DOHH2 (cell line): Measurements from ENCODE around the gene HTRA3.

Source experiments
- H3F3A ChIP-seq: fragments of 200-600 bp; sonication (generic), shearing (Covaris generic); 2 replicates; pipeline ENCODE4 v1.6.0; 2016; ENCODE audit warnings: antibody characterized with exemption, mild to moderate bottlenecking; ENCODE audit not compliant: control insufficient read depth, insufficient read depth
- H3K27ac ChIP-seq: fragments of 200-600 bp; sonication (generic); 2 replicates; pipeline ENCODE4 v1.5.1; 2014; ENCODE audit warnings: low read depth, mild to moderate bottlenecking, low read length, moderate library complexity
- H3K27me3 ChIP-seq: fragments of 200-600 bp; sonication (generic); 2 replicates; pipeline ENCODE4 v1.6.1; 2014; ENCODE audit warnings: mild to moderate bottlenecking, low read length, mixed read lengths; ENCODE audit not compliant: control insufficient read depth
- H3K36me3 ChIP-seq: fragments of 200-600 bp; sonication (generic); 2 replicates; pipeline ENCODE4 v1.6.1; 2014; ENCODE audit warnings: mild to moderate bottlenecking, low read length, moderate library complexity, mixed read lengths; ENCODE audit not compliant: control insufficient read depth
- H3K4me1 ChIP-seq: fragments of 200-600 bp; sonication (generic); 2 replicates; pipeline ENCODE4 v1.6.1; 2014; ENCODE audit warnings: mild to moderate bottlenecking, low read length, mixed read lengths; ENCODE audit not compliant: control insufficient read depth
- H3K4me2 ChIP-seq: fragments of 200-600 bp; sonication (generic); 2 replicates; pipeline ENCODE4 v1.6.0; 2014; ENCODE audit warnings: mild to moderate bottlenecking, low read length, moderate library complexity
- H3K4me3 ChIP-seq: fragments of 200-600 bp; sonication (generic); 2 replicates; pipeline ENCODE4 v1.5.1; 2014; ENCODE audit warnings: mild to moderate bottlenecking, low read length, mixed read lengths
- H3K79me2 ChIP-seq: fragments of 200-600 bp; sonication (generic); 2 replicates; pipeline ENCODE4 v1.6.1; 2014; ENCODE audit warnings: mild to moderate bottlenecking, low read length, mixed read lengths; ENCODE audit not compliant: control insufficient read depth
- H3K9me2 ChIP-seq: fragments of 200-600 bp; sonication (generic); replicated peaks from 2 replicates; pipeline ENCODE4 v1.6.1; 2014; ENCODE audit warnings: mild to moderate bottlenecking, low read length, mixed read lengths; ENCODE audit not compliant: control insufficient read depth
- H3K9me3 ChIP-seq: fragments of 200-600 bp; sonication (generic); 2 replicates; pipeline ENCODE4 v1.6.1; 2014; ENCODE audit warnings: antibody characterized with exemption, low read length, mixed read lengths; ENCODE audit not compliant: control insufficient read depth, insufficient read depth
- H4K20me1 ChIP-seq: fragments of 200-600 bp; sonication (generic); 2 replicates; pipeline ENCODE4 v1.6.0; 2014; ENCODE audit warnings: low read depth, mild to moderate bottlenecking, antibody characterized with exemption, low read length, moderate library complexity; ENCODE audit not compliant: control insufficient read depth, insufficient read depth
- CTCF ChIP-seq: fragments of 200-600 bp; sonication (generic); IDR thresholded peaks from one replicate; pipeline ENCODE4 v1.5.1; 2014; ENCODE audit warnings: antibody characterized with exemption, mild to moderate bottlenecking, low read depth, low read length; ENCODE audit not compliant: poor library complexity, severe bottlenecking
- EZH2phosphoT487 ChIP-seq: fragments of 200-600 bp; sonication (generic); IDR thresholded peaks from 2 replicates; pipeline ENCODE4 v1.6.1; 2017; ENCODE audit warnings: borderline replicate concordance, mild to moderate bottlenecking, antibody characterized with exemption, low read length, moderate library complexity, mixed read lengths

Gene HTRA3

GRCh38 chr4:8308144-8308543, 38.6 kb downstream of the HTRA3 start:
- no peaks in the 10 kb centered on the region for H3K27me3 ChIP-seq

GRCh38 chr4:8308856-8309771, 39.6 kb downstream of the HTRA3 start:
- no peak overlapping the region for H3K4me3 ChIP-seq
- no peaks in the 10 kb centered on the region for H3K27me3 ChIP-seq
- TF ChIP-seq EZH2phosphoT487 (no peak), CTCF (no peak)
- H3K9me2 ChIP-seq, result no peaks in the 10 kb centered on the region
- H4K20me1 ChIP-seq, result no peaks in the 10 kb centered on the region
- H3K4me1 ChIP-seq, result no peaks in the 10 kb centered on the region
- H3F3A ChIP-seq, result 0 out of 2 replicates have a peak, but pooled peaks cover 2% of the 10 kb centered on the region
- H3K4me2 ChIP-seq, result no peak overlapping the region
- no peak overlapping the region for H3K27ac ChIP-seq
- no peaks in the 10 kb centered on the region for H3K79me2 ChIP-seq
- H3K9me3 ChIP-seq, result no peaks in the 10 kb centered on the region
- H3K36me3 ChIP-seq, result no peaks in the 10 kb centered on the region

More at GRCh38 chr4:8308144-8308543, 38.6 kb downstream of the HTRA3 start:
- no peaks in the 10 kb centered on the region for H3K4me1 ChIP-seq
- H4K20me1 ChIP-seq, result no peaks in the 10 kb centered on the region
- H3F3A ChIP-seq, result no peaks in the 10 kb centered on the region
- TF ChIP-seq CTCF, result no peak
- TF ChIP-seq EZH2phosphoT487, result no peak
- H3K4me3 ChIP-seq, result no peak overlapping the region
- H3K4me2 ChIP-seq, result no peak overlapping the region
- no peaks in the 10 kb centered on the region for H3K36me3 ChIP-seq
- no peaks in the 10 kb centered on the region for H3K9me2 ChIP-seq
- H3K27ac ChIP-seq, result no peak overlapping the region
- no peaks in the 10 kb centered on the region for H3K79me2 ChIP-seq
- H3K9me3 ChIP-seq, result no peaks in the 10 kb centered on the region

- Histone ChIP-seq H3K9me3 (no peaks in the 10 kb centered on the region), H3K27me3 (no peaks in the 10 kb centered on the region), H3K79me2 (no peaks in the 10 kb centered on the region), H3K9me2 (no peaks in the 10 kb centered on the region), H3K36me3 (no peaks in the 10 kb centered on the region), H3K4me2 (no peak overlapping the region), H4K20me1 (no peaks in the 10 kb centered on the region), H3K4me1 (peaks cover 6% of the 10 kb centered on the region), H3F3A (0 out of 2 replicates have a peak, but pooled peaks cover 2% of the 10 kb centered on the region), H3K27ac (no peak overlapping the region), H3K4me3 (no peak overlapping the region)
- no peak for TF ChIP-seq CTCF
- TF ChIP-seq EZH2phosphoT487, result no peak
These were observed 40.8 kb downstream of the HTRA3 start for GRCh38 chr4:8310306-8310705.
